Neural progenitor cell (in vitro differentiated cells): Measurements from ENCODE around the gene KCTD16. TPM values are rescaled to one million over a fixed set of nuclear protein-coding genes. Genes with fewer than 3 reads are reported as not detected.
A peak's percentile ranks its signal among the peaks of the same experiment; 100 is the strongest.

Experiments
- DNase-seq: peaks from one replicate; pipeline ENCODE4 v3.0.0-alpha.2; 2016; ENCODE audit warnings: low spot score
- H2AFZ ChIP-seq: fragments of 200-600 bp; sonication (generic); replicated peaks from 2 replicates; pipeline ENCODE4 v1.6.1; 2016; ENCODE audit warnings: antibody characterized with exemption
- H3F3A ChIP-seq: fragments of 200-600 bp; sonication (generic); 2 replicates; pipeline ENCODE4 v1.6.1; 2016; ENCODE audit warnings: antibody characterized with exemption, low read depth
- H3K27ac ChIP-seq: fragments of 200-600 bp; sonication (generic); 2 replicates; pipeline ENCODE4 v1.5.1; 2016; ENCODE audit warnings: mild to moderate bottlenecking
- H3K27me3 ChIP-seq: fragments of 200-600 bp; sonication (generic); 2 replicates; pipeline ENCODE4 v1.6.1; 2016; ENCODE audit warnings: mild to moderate bottlenecking, moderate library complexity
- H3K36me3 ChIP-seq: fragments of 200-600 bp; sonication (generic); 2 replicates; pipeline ENCODE4 v1.5.1; 2016
- H3K4me1 ChIP-seq: fragments of 200-600 bp; sonication (generic); 2 replicates; pipeline ENCODE4 v1.6.1; 2016; ENCODE audit warnings: mixed run types
- H3K4me2 ChIP-seq: fragments of 200-600 bp; sonication (generic); 2 replicates; pipeline ENCODE4 v1.6.1; 2016
- H3K4me3 ChIP-seq: fragments of 200-600 bp; sonication (generic); 2 replicates; pipeline ENCODE4 v1.5.1; 2016
- H3K79me2 ChIP-seq: fragments of 200-600 bp; sonication (generic); 2 replicates; pipeline ENCODE4 v1.6.1; 2016; ENCODE audit warnings: low read depth
- H3K9ac ChIP-seq: fragments of 200-600 bp; sonication (generic); 2 replicates; pipeline ENCODE4 v1.6.1; 2016
- H3K9me3 ChIP-seq: fragments of 200-600 bp; sonication (generic); 2 replicates; pipeline ENCODE4 v1.5.1; 2016; ENCODE audit warnings: low read depth
- H4K20me1 ChIP-seq: fragments of 200-600 bp; sonication (generic); 2 replicates; pipeline ENCODE4 v1.6.1; 2016; ENCODE audit warnings: low read depth
- H3K27ac Mint-ChIP-seq: 3 replicates; pipeline ENCODE4 v1.8.0; 2021; ENCODE audit warnings: mixed read lengths
- H3K27me3 Mint-ChIP-seq: 2 replicates; pipeline ENCODE4 v1.8.0; 2022; ENCODE audit warnings: low read depth, mild to moderate bottlenecking, inconsistent platforms, moderate library complexity, mixed read lengths; ENCODE audit not compliant: insufficient read depth
- H3K36me3 Mint-ChIP-seq: 3 replicates; pipeline ENCODE4 v1.8.0; 2021; ENCODE audit warnings: mixed read lengths
- H3K4me1 Mint-ChIP-seq: 3 replicates; pipeline ENCODE4 v1.8.0; 2021; ENCODE audit warnings: mixed read lengths
- H3K4me3 Mint-ChIP-seq: 3 replicates; pipeline ENCODE4 v1.8.0; 2021; ENCODE audit warnings: mild to moderate bottlenecking, moderate library complexity, mixed read lengths
- H3K9me3 Mint-ChIP-seq: 3 replicates; pipeline ENCODE4 v1.8.0; 2020; ENCODE audit warnings: mixed read lengths
- EZH2 ChIP-seq: fragments of 200-600 bp; sonication (generic); IDR thresholded peaks from 2 replicates; pipeline ENCODE4 v1.6.1; 2017; ENCODE audit warnings: antibody characterized with exemption, mild to moderate bottlenecking, moderate library complexity
- EZH2phosphoT487 ChIP-seq: fragments of 200-600 bp; sonication (generic); IDR thresholded peaks from 2 replicates; pipeline ENCODE4 v1.6.1; 2017; ENCODE audit warnings: antibody characterized with exemption
- total RNA-seq: library from RNA; depleted of rRNA; stranded (reverse); fragments of >200 nt; gene quantifications from 2 replicates; pipeline ENCODE4 v1.2.3, GENCODE V29; 2015; ENCODE audit warnings: low replicate concordance
- TF ChIP-seq, protein P1 (sequence below): fragments of 200-600 bp; sonication (generic); IDR thresholded peaks from 2 replicates; pipeline ENCODE4 v1.5.1; 2017; ENCODE audit warnings: antibody characterized with exemption, mild to moderate bottlenecking

Gene KCTD16
- total RNA-seq, 1 donor from 2014 or later = 1.6 TPM

DNA sequence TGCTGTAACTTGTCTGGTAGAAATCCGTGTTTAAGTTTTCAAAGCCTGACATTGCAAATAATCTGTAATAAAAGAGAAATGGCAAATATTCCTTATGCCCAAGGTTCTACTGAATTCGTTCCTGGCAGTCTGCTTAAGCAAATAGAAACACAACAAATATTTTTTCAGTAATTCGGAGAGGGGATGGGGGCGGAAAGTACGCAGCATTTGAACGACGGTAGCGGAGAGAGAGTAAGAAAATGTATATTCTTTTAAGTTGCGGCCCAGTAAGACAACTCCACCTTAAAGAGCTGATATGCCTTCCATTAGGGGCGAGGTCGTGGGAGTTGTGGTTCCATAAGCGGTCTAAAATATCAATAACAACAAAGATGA is 783 bp upstream of the KCTD16 start:
- Mint-ChIP-seq H3K4me1 (peaks cover 28% of the 10 kb centered on the region), H3K27ac (peak overlapping the region; percentile 77), H3K36me3 (peaks cover 4% of the 10 kb centered on the region), H3K9me3 (no peaks in the 10 kb centered on the region), H3K27me3 (no peaks in the 10 kb centered on the region), H3K4me3 (peak overlapping the region; percentile 90)
- peaks cover 4% of the 10 kb centered on the region for H3K4me1 ChIP-seq
- peaks cover 34% of the 10 kb centered on the region for H3K79me2 ChIP-seq
- peaks cover 5% of the 10 kb centered on the region for H3K27me3 ChIP-seq
- H3K4me3 ChIP-seq = peak overlapping the region; percentile 80
- peak overlapping the region; percentile 77 for H2AFZ ChIP-seq
- H3K4me2 ChIP-seq = peak overlapping the region; percentile 89
- TF ChIP-seq, protein P1, sequence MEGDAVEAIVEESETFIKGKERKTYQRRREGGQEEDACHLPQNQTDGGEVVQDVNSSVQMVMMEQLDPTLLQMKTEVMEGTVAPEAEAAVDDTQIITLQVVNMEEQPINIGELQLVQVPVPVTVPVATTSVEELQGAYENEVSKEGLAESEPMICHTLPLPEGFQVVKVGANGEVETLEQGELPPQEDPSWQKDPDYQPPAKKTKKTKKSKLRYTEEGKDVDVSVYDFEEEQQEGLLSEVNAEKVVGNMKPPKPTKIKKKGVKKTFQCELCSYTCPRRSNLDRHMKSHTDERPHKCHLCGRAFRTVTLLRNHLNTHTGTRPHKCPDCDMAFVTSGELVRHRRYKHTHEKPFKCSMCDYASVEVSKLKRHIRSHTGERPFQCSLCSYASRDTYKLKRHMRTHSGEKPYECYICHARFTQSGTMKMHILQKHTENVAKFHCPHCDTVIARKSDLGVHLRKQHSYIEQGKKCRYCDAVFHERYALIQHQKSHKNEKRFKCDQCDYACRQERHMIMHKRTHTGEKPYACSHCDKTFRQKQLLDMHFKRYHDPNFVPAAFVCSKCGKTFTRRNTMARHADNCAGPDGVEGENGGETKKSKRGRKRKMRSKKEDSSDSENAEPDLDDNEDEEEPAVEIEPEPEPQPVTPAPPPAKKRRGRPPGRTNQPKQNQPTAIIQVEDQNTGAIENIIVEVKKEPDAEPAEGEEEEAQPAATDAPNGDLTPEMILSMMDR = no peak
- no peak for TF ChIP-seq EZH2
- TF ChIP-seq EZH2phosphoT487 = no peak
- H3K36me3 ChIP-seq = no peaks in the 10 kb centered on the region
- no peaks in the 10 kb centered on the region for H4K20me1 ChIP-seq
- no peaks in the 10 kb centered on the region for H3K9me3 ChIP-seq
- H3K9ac ChIP-seq = peak overlapping the region; percentile 75
- H3F3A ChIP-seq = no peaks in the 10 kb centered on the region
- peak overlapping the region; percentile 36 for H3K27ac ChIP-seq
- DNase-seq = no peak

DNA sequence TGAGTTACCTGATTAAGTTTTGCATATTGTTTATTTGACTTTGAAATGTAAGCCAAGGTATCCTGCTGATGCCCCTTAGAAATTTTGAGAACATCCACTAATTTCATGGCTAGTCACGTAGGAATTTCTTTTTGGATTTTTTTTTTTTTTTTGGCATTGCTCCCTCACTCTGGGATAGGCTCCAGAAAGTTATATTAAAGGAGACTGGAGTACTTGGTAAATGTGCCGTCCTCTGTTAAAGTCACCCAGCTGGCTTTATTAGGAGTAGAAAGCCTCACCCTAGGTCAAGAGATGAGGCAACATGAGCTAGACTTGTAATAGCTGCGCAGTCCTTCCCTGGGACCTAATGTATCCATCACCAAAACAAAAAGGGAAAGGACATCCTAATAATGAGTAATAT is 3.1 kb downstream of the KCTD16 start:
- H3K36me3 Mint-ChIP-seq = peaks cover 2% of the 10 kb centered on the region
- no peak for TF ChIP-seq EZH2phosphoT487
- TF ChIP-seq EZH2 = no peak
- TF ChIP-seq, protein P1 = no peak
- H3K9me3 Mint-ChIP-seq = no peaks in the 10 kb centered on the region
- H3K9me3 ChIP-seq = no peaks in the 10 kb centered on the region
- no peak overlapping the region for H3K4me3 ChIP-seq
- no peak for DNase-seq
- no peak overlapping the region for H3K27ac ChIP-seq
- no peaks in the 10 kb centered on the region for H3F3A ChIP-seq
- H3K27me3 Mint-ChIP-seq = no peaks in the 10 kb centered on the region
- peaks cover 15% of the 10 kb centered on the region for H3K79me2 ChIP-seq
- no peak overlapping the region for H3K27ac Mint-ChIP-seq
- no peaks in the 10 kb centered on the region for H3K36me3 ChIP-seq
- H3K4me2 ChIP-seq = no peak overlapping the region
- H3K9ac ChIP-seq = no peak overlapping the region
- H3K27me3 ChIP-seq = peaks cover 5% of the 10 kb centered on the region
- H2AFZ ChIP-seq = no peak overlapping the region
- H3K4me3 Mint-ChIP-seq = no peak overlapping the region
- H3K4me1 ChIP-seq = peaks cover 4% of the 10 kb centered on the region
- H4K20me1 ChIP-seq = no peaks in the 10 kb centered on the region
- peaks cover 22% of the 10 kb centered on the region for H3K4me1 Mint-ChIP-seq

DNA sequence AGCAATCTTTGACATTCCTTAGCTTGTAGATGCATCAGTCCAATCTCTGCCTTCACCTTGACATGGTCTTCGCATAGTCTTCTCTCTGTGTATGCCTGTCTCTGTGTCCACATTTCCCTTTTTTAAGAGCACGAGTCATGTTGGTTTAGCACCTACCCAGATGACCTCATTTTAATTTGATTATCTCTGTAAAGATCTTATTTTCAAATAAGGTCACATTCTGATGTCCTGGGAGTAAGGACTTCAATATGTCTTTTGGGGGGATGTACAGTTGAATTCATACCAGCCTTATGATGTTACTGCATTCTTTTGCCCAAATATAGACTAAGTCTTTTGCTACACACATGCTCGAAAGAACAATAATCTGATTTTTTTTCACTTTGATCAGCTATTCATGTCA is 6.9 kb downstream of the KCTD16 start:
- no peak overlapping the region for H3K9ac ChIP-seq
- no peaks in the 10 kb centered on the region for H3K4me1 ChIP-seq
- no peak overlapping the region for H3K27ac ChIP-seq
- no peaks in the 10 kb centered on the region for H3K36me3 ChIP-seq
- H4K20me1 ChIP-seq = no peaks in the 10 kb centered on the region
- H3K4me3 ChIP-seq = no peak overlapping the region
- Mint-ChIP-seq H3K27ac (no peak overlapping the region), H3K4me3 (no peak overlapping the region), H3K4me1 (no peaks in the 10 kb centered on the region), H3K9me3 (peaks cover 6% of the 10 kb centered on the region), H3K36me3 (no peaks in the 10 kb centered on the region), H3K27me3 (no peaks in the 10 kb centered on the region)
- H3F3A ChIP-seq = no peaks in the 10 kb centered on the region
- H3K79me2 ChIP-seq = no peaks in the 10 kb centered on the region
- no peak overlapping the region for H2AFZ ChIP-seq
- no peak for DNase-seq
- no peaks in the 10 kb centered on the region for H3K9me3 ChIP-seq
- TF ChIP-seq, protein P1 = no peak
- TF ChIP-seq EZH2 (no peak), EZH2phosphoT487 (no peak)
- H3K4me2 ChIP-seq = no peak overlapping the region
- peaks cover 5% of the 10 kb centered on the region for H3K27me3 ChIP-seq
